Femur (tissue), 1 donor: Measurements from ENCODE around the gene CENPX.

Experiments
- DNase-seq: peaks from one replicate; pipeline ENCODE4 v3.0.0-alpha.2; 2017

CENPX gene

DNA sequence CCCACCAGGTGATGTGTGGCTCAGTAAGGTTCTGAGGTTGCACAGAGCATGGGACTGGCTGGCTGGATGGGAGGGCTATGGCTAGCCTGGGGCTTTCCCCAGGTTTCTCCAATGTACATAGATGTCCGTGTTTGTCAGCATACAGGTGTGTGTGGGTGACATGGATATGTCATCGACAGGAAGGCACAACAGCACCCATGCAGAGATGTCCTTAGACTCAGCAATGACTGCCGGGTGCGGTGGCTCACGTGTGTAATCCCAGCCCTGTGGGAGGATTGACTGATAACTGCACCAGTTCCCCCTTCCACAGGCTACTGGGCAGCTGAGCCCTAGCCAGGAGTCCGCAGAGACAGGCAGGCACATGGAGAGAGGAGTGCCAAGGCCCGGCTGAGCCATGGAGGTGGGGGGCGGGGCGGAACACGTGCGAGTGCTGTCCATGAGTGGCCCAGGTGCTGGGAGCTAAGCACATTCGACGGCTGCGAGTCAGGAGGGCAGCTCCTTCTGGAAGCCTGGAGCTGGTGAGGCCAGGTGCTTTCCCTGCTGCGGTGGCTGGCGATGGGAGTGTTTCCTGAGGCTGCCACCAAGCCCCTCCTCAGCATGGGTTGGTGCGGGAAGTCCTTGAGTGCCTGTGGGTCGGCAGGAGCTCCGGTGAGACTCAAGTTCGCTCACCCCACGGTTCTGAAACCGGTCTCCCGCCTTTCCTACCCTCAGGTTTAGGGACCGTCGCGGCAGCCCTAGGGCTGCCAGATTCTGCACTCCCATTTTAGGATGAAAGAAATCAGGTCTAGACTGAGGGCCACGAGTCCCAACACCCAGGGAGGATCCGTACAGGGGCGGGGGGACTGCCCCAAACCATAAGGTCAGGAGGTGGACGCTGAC is 46.1 kb downstream of the CENPX start:
- no peak for DNase-seq

- no peak for DNase-seq
These were observed 49.2 kb downstream of the CENPX start for GRCh38 chr17:81973432-81973831.

GRCh38 chr17:81968850-81969812 is 53.5 kb downstream of the CENPX start:
- no peak for DNase-seq
